GM18498 (cell line): Measurements from ENCODE around the gene ABHD3.
"Not testable (repeated sequence)": the region's sequence is repeated elsewhere in the genome, so short reads cannot be mapped to it uniquely, and the experiment has no call there.

Experiments used
- ATAC-seq: cut with Tn5 transposase; IDR thresholded peaks from one replicate; pipeline ENCODE4 v1.9.1; 2021; ENCODE audit warnings: mild to moderate bottlenecking, moderate library complexity; ENCODE audit not compliant: unreplicated experiment

Gene ABHD3

GRCh38 chr18:21704603-21705364, at the start of gene ABHD3:
TSS of gene ABHD3 (minus strand) at chr18:21704774. CDS start at chr18:21704665, 109 bp downstream.
- ATAC-seq: peak; percentile 96

- no peak for ATAC-seq
Measured at GRCh38 chr18:21747764-21748693, 43.5 kb upstream of the ABHD3 start.

GRCh38 chr18:21747268-21747667, 42.7 kb upstream of the ABHD3 start:
- no peak for ATAC-seq

GRCh38 chr18:21745231-21745630, 40.7 kb upstream of the ABHD3 start:
- no peak for ATAC-seq

GRCh38 chr18:21743166-21743832, 38.7 kb upstream of the ABHD3 start:
- ATAC-seq: no peak

GRCh38 chr18:21742315-21742687, 37.7 kb upstream of the ABHD3 start:
- ATAC-seq: no peak

- peak; percentile 20 for ATAC-seq
Measured at GRCh38 chr18:21741562-21742314, 37.2 kb upstream of the ABHD3 start.

- no peak for ATAC-seq
Measured at GRCh38 chr18:21741312-21741561, 36.7 kb upstream of the ABHD3 start.

GRCh38 chr18:21740538-21741311, 36.2 kb upstream of the ABHD3 start, which contains the start of gene MIB1:
TSS of gene MIB1 (plus strand) at chr18:21740792. CDS start at chr18:21741584, 792 bp downstream.
- ATAC-seq: peak; percentile 97

- ATAC-seq: peak; percentile 10
Measured at GRCh38 chr18:21739604-21740537, 35.3 kb upstream of the ABHD3 start.

GRCh38 chr18:21736926-21737325, 32.4 kb upstream of the ABHD3 start:
- not testable (repeated sequence) for ATAC-seq

GRCh38 chr18:21735452-21736015, 31.0 kb upstream of the ABHD3 start:
- no peak for ATAC-seq

GRCh38 chr18:21733011-21733410, 28.4 kb upstream of the ABHD3 start:
- no peak for ATAC-seq

- ATAC-seq: no peak
Measured at GRCh38 chr18:21727702-21728101, 23.1 kb upstream of the ABHD3 start.

- ATAC-seq: no peak
Measured at GRCh38 chr18:21725201-21725600, 20.6 kb upstream of the ABHD3 start.

GRCh38 chr18:21722687-21723086, 18.1 kb upstream of the ABHD3 start:
- no peak for ATAC-seq

- ATAC-seq: no peak
Measured at GRCh38 chr18:21714474-21714873, 9.9 kb upstream of the ABHD3 start.

GRCh38 chr18:21707130-21707529, 2.6 kb upstream of the ABHD3 start:
- ATAC-seq: not testable (repeated sequence)
